Mucosa of stomach (tissue), 1 donor: Measurements from ENCODE around the gene P4HA2.

Source experiments
- H3K27me3 ChIP-seq: one replicate; pipeline ENCODE4 v1.7.0; 2013; ENCODE audit warnings: mild to moderate bottlenecking, low read length; ENCODE audit not compliant: control insufficient read depth, insufficient read depth
- H3K36me3 ChIP-seq: one replicate; pipeline ENCODE4 v1.7.0; 2013; ENCODE audit warnings: low read length; ENCODE audit not compliant: control insufficient read depth, insufficient read depth
- H3K4me1 ChIP-seq: one replicate; pipeline ENCODE4 v1.7.0; 2013; ENCODE audit warnings: mild to moderate bottlenecking, low read length; ENCODE audit not compliant: control insufficient read depth, insufficient read depth
- H3K4me3 ChIP-seq: one replicate; pipeline ENCODE4 v1.7.0; 2013; ENCODE audit warnings: low read length
- H3K9ac ChIP-seq: one replicate; pipeline ENCODE4 v1.7.0; 2013; ENCODE audit warnings: mild to moderate bottlenecking, low read length, moderate library complexity
- H3K9me3 ChIP-seq: one replicate; pipeline ENCODE4 v1.7.0; 2013; ENCODE audit warnings: mild to moderate bottlenecking, low read length, moderate library complexity; ENCODE audit not compliant: control insufficient read depth
- donor health status: Pancreatic carcinoma.

P4HA2 gene

GRCh38 chr5:132253452-132254320, 26.0 kb upstream of the P4HA2 start:
- Histone ChIP-seq H3K4me3 (no peak overlapping the region), H3K27me3 (peaks cover 17% of the 10 kb centered on the region), H3K9me3 (no peaks in the 10 kb centered on the region), H3K4me1 (peaks cover 31% of the 10 kb centered on the region), H3K36me3 (no peaks in the 10 kb centered on the region), H3K9ac (no peak overlapping the region)

- Histone ChIP-seq H3K4me1 (peaks cover 24% of the 10 kb centered on the region), H3K36me3 (no peaks in the 10 kb centered on the region), H3K9me3 (no peaks in the 10 kb centered on the region), H3K4me3 (no peak overlapping the region), H3K9ac (no peak overlapping the region), H3K27me3 (peaks cover 13% of the 10 kb centered on the region)
Observed at GRCh38 chr5:132253008-132253441, 25.4 kb upstream of the P4HA2 start.

- Histone ChIP-seq H3K9ac (no peak overlapping the region), H3K4me3 (no peak overlapping the region), H3K36me3 (no peaks in the 10 kb centered on the region), H3K9me3 (no peaks in the 10 kb centered on the region), H3K27me3 (peaks cover 4% of the 10 kb centered on the region), H3K4me1 (peaks cover 21% of the 10 kb centered on the region)
Observed at GRCh38 chr5:132251220-132251725, 23.6 kb upstream of the P4HA2 start.

GRCh38 chr5:132250547-132250946, 22.9 kb upstream of the P4HA2 start:
- Histone ChIP-seq H3K9me3 (no peaks in the 10 kb centered on the region), H3K27me3 (no peaks in the 10 kb centered on the region), H3K4me1 (peaks cover 21% of the 10 kb centered on the region), H3K36me3 (no peaks in the 10 kb centered on the region), H3K4me3 (no peak overlapping the region), H3K9ac (no peak overlapping the region)

- H3K4me1 ChIP-seq, result no peaks in the 10 kb centered on the region
- no peak overlapping the region for H3K9ac ChIP-seq
- H3K4me3 ChIP-seq, result no peak overlapping the region
- no peaks in the 10 kb centered on the region for H3K27me3 ChIP-seq
- no peaks in the 10 kb centered on the region for H3K9me3 ChIP-seq
- no peaks in the 10 kb centered on the region for H3K36me3 ChIP-seq
Observed at GRCh38 chr5:132246806-132247205, 19.2 kb upstream of the P4HA2 start.

GRCh38 chr5:132245593-132245992, 17.9 kb upstream of the P4HA2 start:
- Histone ChIP-seq H3K9ac (no peak overlapping the region), H3K4me3 (no peak overlapping the region), H3K27me3 (no peaks in the 10 kb centered on the region), H3K36me3 (no peaks in the 10 kb centered on the region), H3K4me1 (no peaks in the 10 kb centered on the region), H3K9me3 (no peaks in the 10 kb centered on the region)

- Histone ChIP-seq H3K4me3 (no peak overlapping the region), H3K9me3 (no peaks in the 10 kb centered on the region), H3K36me3 (no peaks in the 10 kb centered on the region), H3K27me3 (no peaks in the 10 kb centered on the region), H3K9ac (no peak overlapping the region), H3K4me1 (no peaks in the 10 kb centered on the region)
Observed at GRCh38 chr5:132243366-132243977, 15.8 kb upstream of the P4HA2 start.

GRCh38 chr5:132239776-132240175, 12.1 kb upstream of the P4HA2 start:
- no peaks in the 10 kb centered on the region for H3K27me3 ChIP-seq
- H3K4me1 ChIP-seq, result no peaks in the 10 kb centered on the region
- H3K9ac ChIP-seq, result no peak overlapping the region
- H3K9me3 ChIP-seq, result no peaks in the 10 kb centered on the region
- H3K4me3 ChIP-seq, result no peak overlapping the region
- H3K36me3 ChIP-seq, result no peaks in the 10 kb centered on the region

GRCh38 chr5:132238901-132239500, 11.3 kb upstream of the P4HA2 start:
- Histone ChIP-seq H3K27me3 (no peaks in the 10 kb centered on the region), H3K9ac (no peak overlapping the region), H3K9me3 (no peaks in the 10 kb centered on the region), H3K36me3 (no peaks in the 10 kb centered on the region), H3K4me1 (no peaks in the 10 kb centered on the region), H3K4me3 (no peak overlapping the region)

- Histone ChIP-seq H3K27me3 (no peaks in the 10 kb centered on the region), H3K36me3 (no peaks in the 10 kb centered on the region), H3K4me3 (no peak overlapping the region), H3K4me1 (no peaks in the 10 kb centered on the region), H3K9ac (no peak overlapping the region), H3K9me3 (no peaks in the 10 kb centered on the region)
Observed at GRCh38 chr5:132238169-132238744, 10.6 kb upstream of the P4HA2 start.

- H3K27me3 ChIP-seq, result no peaks in the 10 kb centered on the region
- H3K9ac ChIP-seq, result no peak overlapping the region
- H3K4me1 ChIP-seq, result no peaks in the 10 kb centered on the region
Observed at GRCh38 chr5:132237670-132238069, 10.0 kb upstream of the P4HA2 start.

GRCh38 chr5:132237141-132237540, 9.5 kb upstream of the P4HA2 start:
- Histone ChIP-seq H3K27me3 (no peaks in the 10 kb centered on the region), H3K36me3 (no peaks in the 10 kb centered on the region), H3K4me1 (no peaks in the 10 kb centered on the region), H3K9me3 (no peaks in the 10 kb centered on the region), H3K4me3 (no peak overlapping the region), H3K9ac (no peak overlapping the region)

More at GRCh38 chr5:132237670-132238069, 10.0 kb upstream of the P4HA2 start:
- Histone ChIP-seq H3K4me3 (no peak overlapping the region), H3K36me3 (no peaks in the 10 kb centered on the region), H3K9me3 (no peaks in the 10 kb centered on the region)
